ENCODE measurements around the gene MAP7D1. TPM values are rescaled to one million over a fixed set of nuclear protein-coding genes. Genes with fewer than 3 reads are reported as not detected.

Gene MAP7D1
- total and polyA plus RNA-seq, 2 donors (not counting 3 experiments of a cell fraction or from before 2014, with no cell fraction given): 69.7 to 193 TPM

DNA sequence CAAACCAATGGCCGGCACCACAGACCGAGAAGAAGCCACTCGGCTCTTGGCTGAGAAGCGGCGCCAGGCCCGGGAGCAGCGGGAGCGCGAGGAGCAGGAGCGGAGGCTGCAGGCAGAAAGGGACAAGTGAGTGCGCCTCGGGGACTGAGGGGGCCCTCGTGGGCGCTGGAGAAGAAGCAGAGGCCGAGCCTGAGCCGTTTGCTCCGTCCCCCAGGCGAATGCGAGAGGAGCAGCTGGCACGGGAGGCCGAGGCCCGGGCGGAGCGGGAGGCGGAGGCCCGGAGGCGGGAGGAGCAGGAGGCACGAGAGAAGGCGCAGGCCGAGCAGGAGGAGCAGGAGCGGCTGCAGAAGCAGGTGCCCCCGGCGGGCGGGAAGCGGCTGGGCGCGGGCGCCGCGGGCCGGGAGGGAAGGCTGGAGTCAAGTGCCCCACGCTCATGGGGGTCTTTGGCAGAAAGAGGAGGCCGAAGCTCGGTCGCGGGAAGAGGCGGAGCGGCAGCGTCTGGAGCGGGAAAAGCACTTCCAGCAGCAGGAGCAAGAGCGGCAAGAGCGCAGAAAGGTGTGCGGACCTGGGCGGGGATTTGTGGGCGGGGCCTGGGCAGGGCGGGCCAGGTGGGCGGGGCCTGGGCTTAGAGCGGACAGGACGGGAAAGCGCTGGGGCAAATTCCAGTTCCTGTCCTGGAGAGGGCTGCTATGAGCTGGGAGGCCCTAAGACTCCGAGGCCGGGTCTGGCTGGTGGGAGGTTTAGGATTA is 22.7 kb downstream of the MAP7D1 start:
- dilution Hi-C loops (cut with MboI; ENCODE audit: extremely low pct_ligation_motif_present, low sequenced_read_pairs): no loop called here
- Histone ChIP-seq H3K9me1 (replicated peaks; ENCODE audit: control insufficient read depth, extremely low read depth, insufficient read depth, low read length) (no peaks in the 10 kb centered on the region), H3K36me3 (ENCODE audit: control insufficient read depth in 2 of 2, extremely low read depth in 1 of 2, insufficient read depth in 2 of 2, low read length in 2 of 2) (peaks cover 27 to 64% of the 10 kb centered on the region in 2 experiments), H3K27ac (ENCODE audit: insufficient read depth, low read depth, low read length) (no peak overlapping the region), H3K79me2 (ENCODE audit: control insufficient read depth, insufficient read depth, low read length) (peaks cover 18% of the 10 kb centered on the region), H2AFZ (ENCODE audit: low read depth, low read length) (no peak overlapping the region), H3K9me3 (replicated peaks; ENCODE audit: control insufficient read depth, insufficient read depth, low read length) (no peaks in the 10 kb centered on the region), H3K4me3 (replicated peaks in 1 of 3; ENCODE audit: insufficient read depth in 1 of 3, low read depth in 1 of 3, low read length in 3 of 3) (no peak overlapping the region), H3K9ac (replicated peaks; ENCODE audit: extremely low read depth, insufficient read depth, low read length) (no peak overlapping the region), H3K27me3 (ENCODE audit: control insufficient read depth in 2 of 2, insufficient read depth in 2 of 2, low read length in 2 of 2) (no peaks in the 10 kb centered on the region), H4K20me1 (replicated peaks; ENCODE audit: control insufficient read depth, extremely low read depth, insufficient read depth, low read length) (no peaks in the 10 kb centered on the region), H3K4me1 (ENCODE audit: control insufficient read depth, extremely low read depth, insufficient read depth, low read length) (peaks cover 2% of the 10 kb centered on the region), H3K4me2 (ENCODE audit: insufficient read depth, low read length) (no peak overlapping the region)
- ChIA-PET POLR2A (no interaction called here), CTCF (no interaction called here)
- no peak for DNase-seq (ENCODE audit: low read depth, low spot score)
- no TSS peak for BruUV-seq (replicated peaks)
- intact Hi-C loops (cut with micrococcal nuclease): no loop called here
- no peak for FAIRE-seq
- TF ChIP-seq POLR2AphosphoS5 (IDR thresholded peaks at IDR 0.05; ENCODE audit: insufficient read depth, low read depth, low read length) (no peak), FOS (IDR thresholded peaks at IDR 0.05; ENCODE audit: borderline replicate concordance, insufficient read depth, low read length) (no peak), MYC (IDR thresholded peaks at IDR 0.05; ENCODE audit: low read depth, low read length) (no peak), EZH2 (IDR thresholded peaks at IDR 0.05; ENCODE audit: borderline replicate concordance, low read depth, low read length, severe bottlenecking) (no peak), POLR2A (IDR thresholded peaks at IDR 0.05; ENCODE audit: low read depth, low read length) (no peak), JUN (IDR thresholded peaks at IDR 0.05; ENCODE audit: borderline replicate concordance, insufficient read depth, insufficient read length, low read depth) (no peak), CTCF (IDR thresholded peaks at IDR 0.05; ENCODE audit: extremely low read depth in 1 of 2, insufficient read depth in 1 of 2, low read depth in 1 of 2, low read length in 2 of 2) (no peak), GATA2 (IDR thresholded peaks at IDR 0.05; ENCODE audit: insufficient read depth, insufficient read length, low read depth, low read length) (no peak)
- TF ChIP-seq, protein P1, sequence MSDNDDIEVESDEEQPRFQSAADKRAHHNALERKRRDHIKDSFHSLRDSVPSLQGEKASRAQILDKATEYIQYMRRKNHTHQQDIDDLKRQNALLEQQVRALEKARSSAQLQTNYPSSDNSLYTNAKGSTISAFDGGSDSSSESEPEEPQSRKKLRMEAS (IDR thresholded peaks at IDR 0.05; ENCODE audit: insufficient read depth, insufficient read length): no peak
